GM19025 (cell line): Measurements from ENCODE around the gene ELOA.
"Not testable (repeated sequence)": the region's sequence is repeated elsewhere in the genome, so short reads cannot be mapped to it uniquely, and the experiment has no call there.

ENCODE experiments used
- ATAC-seq: cut with Tn5 transposase; IDR thresholded peaks from one replicate; pipeline ENCODE4 v1.9.1; 2021; ENCODE audit warnings: mild to moderate bottlenecking, low read depth, moderate library complexity; ENCODE audit not compliant: unreplicated experiment

Gene ELOA

GRCh38 chr1:23799570-23800399 is 56.5 kb downstream of the ELOA start:
- ATAC-seq, result no peak

- ATAC-seq, result peak; percentile 80
These were observed 57.4 kb downstream of the ELOA start, which contains the start of gene GALE for GRCh38 chr1:23800400-23801337. TSS of gene GALE (minus strand) at chr1:23800754. CDS start at chr1:23799007, 1,747 bp downstream.

DNA sequence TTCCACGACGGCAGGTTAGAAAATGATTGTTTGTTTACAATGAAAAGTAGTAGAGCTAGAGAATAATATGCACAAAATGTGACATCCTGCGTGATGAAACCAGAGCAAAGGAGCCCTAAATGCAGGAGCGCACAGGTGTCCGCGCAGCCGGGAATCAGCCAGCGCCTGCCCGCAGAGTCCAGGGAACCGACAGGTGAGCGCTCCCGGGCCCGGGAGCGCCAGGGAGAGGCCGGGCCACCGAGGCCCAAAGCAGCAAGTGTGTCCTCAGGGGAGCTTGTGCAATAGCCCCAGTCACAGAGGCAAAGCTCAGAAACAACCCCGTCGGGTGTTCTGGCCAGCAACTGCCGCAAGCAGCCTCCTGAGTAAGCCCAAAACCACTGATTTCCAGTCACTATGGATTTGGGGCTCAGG is 58.1 kb downstream of the ELOA start:
- ATAC-seq, result no peak

DNA sequence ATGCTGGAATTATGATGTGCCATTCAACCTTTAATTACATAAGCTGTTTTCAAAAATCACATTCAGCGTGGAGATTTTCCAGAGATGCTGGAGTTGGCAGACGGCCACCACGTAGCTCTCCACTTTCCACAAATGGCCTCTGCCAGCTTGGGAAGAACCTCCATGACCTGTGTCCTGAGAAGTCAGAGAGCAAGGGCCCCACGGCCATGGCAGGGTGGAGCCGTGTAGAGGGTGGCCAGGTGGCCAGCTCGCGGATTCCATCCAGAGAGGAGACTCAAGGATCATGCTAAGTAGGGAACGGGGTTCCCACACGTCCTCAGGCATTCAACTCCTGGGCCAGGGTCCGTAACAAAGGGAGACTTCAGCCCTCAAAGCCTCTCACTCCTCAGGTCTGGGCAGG is 58.6 kb downstream of the ELOA start:
- ATAC-seq, result no peak

GRCh38 chr1:23802809-23803342 is 59.6 kb downstream of the ELOA start:
- ATAC-seq, result not testable (repeated sequence)

GRCh38 chr1:23803674-23804073 is 60.4 kb downstream of the ELOA start:
- ATAC-seq, result no peak

DNA sequence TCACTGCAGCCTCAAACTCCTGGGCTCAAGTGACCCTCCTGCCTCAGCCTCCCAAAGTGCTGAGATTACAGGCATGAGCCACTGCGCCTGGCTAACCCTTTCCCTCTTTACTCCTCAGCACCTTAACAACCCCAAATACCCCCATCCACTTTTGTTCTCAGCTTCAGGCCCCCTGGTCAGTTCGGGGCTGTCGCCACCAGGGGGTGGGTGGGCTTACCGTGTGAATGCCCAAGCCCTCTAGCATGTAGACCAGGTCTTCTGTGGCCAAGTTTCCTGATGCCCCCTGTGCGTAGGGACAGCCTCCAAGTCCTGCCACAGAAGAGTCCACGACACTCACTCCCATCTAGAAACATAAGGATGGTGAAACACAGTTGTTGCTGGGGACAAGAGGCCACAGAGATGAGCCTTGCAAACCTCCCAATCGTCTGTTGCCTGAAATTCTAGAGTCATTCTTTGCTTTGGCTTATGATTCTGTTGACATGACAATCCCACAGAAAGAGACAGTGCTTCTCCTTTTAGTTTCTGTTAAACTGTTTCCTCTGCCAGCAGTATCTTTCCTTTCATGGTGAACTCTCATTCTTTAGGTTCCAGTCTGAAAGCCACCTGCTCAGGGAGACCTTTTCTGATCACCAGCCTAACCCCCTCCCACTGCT is 61.0 kb downstream of the ELOA start:
- no peak for ATAC-seq

DNA sequence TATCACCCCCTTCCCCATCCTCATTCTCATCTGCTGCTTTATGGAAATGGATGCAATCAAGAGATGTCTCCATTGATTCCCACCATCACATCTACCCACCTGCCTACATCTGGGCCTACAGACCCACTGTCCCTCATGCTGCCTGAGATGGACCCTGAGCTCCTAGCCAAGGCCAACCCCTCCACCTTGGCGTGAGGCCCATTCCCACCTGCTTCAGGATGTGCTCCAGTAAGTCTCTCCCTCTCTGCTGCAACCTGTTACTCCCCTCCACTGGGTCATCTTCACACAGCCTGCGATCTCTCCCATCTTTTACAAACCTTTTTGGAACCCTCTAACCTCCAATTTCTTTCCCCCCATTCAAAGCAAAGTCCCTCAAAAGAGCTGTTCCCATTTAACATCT is 61.8 kb downstream of the ELOA start:
- ATAC-seq, result no peak

DNA sequence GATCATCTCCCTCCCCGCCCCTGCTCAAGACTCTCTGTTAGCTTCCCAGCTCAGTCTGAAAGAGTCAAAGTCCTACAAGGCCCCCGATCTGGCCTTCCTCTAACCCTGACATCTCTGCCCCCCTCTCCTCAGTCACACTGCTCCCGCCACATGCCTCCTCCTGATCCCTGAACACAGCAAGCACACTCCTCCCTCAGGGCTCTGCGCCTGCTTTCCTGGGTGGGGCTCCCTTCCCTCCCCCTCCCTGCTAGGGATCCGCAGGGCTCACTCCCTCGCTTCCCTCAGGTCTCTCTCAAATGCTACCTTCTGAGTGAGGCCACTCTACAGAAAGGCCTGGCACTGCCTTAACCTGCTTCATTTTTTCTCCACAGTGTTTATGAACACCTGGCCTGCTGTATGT is 63.0 kb downstream of the ELOA start:
- ATAC-seq, result no peak

DNA sequence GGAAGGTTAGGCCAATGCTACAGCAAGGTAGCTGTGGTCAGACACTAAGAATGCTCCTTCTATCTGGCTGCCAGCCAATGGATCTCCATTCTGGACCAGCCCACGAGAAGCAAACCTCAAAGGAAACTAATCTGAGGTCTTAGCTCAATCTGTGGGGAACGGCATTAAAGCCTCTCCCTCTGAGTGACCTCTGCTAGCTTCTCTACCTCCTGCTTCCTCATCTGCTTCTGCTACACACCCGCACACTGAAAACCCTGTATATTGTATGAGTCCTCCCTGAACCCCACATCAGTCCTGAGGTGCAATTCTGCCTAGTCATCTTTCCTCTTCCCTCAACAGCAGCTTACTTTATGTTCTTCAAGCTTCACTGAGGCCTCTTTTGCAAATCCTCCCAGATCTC is 64.2 kb downstream of the ELOA start:
- ATAC-seq, result no peak

DNA sequence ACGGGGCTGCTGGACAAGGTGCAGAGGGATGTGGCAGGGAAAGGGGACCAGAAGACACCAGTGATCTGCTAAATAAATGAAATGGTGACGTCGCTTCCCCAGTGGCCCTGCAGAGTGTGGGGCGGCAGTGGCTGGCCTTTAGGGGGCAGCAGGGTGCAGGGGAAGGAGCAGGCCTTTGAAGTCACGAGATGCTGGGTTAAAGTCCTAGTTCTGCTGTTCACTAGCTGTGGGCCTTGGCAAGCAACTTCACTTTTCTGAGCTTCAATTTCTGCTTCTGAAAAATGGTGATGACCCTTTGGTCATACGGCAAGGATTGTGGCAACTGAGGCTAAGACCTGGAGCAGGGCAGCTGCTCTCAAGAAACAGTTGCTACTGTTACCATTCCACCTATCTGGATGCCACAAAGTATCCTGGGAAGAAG is 66.5 kb downstream of the ELOA start:
- ATAC-seq, result peak; percentile 49

DNA sequence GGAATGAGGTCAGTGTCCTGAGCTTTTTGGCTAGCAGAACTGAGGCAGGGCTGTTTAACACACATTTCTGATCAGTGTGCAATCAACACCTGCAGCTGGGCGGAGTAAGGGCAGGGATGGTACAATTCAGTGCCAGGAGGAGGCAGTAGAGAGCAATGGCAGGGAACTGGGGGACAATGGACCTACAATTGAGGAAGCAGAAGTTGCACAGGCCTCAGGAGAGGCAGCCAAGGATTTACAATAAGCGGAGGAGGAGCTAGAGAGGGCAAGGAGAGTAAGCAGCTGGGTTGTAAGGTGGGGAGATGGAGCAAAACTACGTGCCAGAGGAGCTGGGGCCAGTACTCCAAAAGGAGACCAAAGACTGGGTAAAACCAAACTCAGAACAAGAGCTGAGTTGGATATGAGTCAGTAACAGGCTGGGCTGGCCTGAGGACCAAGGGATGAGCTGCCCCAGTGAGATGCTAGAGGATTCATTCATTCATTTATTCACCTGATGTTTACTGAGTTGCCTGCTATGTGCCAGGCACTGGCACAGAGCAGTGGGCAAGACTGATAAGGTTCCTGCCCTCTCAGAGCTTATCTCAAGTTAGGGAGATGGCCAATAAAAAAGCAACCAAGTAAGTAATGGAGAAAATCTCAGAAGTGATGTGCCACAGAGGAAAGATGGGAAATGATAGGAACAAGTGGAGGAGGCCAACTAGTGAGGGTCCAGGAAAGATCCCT is 67.7 kb downstream of the ELOA start:
- ATAC-seq, result no peak
